ENCODE data around the gene ZIC5.
A peak's percentile ranks its signal among the peaks of the same experiment; 100 is the strongest.

ZIC5 gene

GRCh38 chr13:99916366-99917103 lies 55.0 kb downstream of the ZIC5 start:
- Histone ChIP-seq H3K4me3 (ENCODE audit: insufficient read depth, low read length, poor library complexity, severe bottlenecking) (no peak overlapping the region), H3K36me3 (ENCODE audit: low read length) (no peaks in the 10 kb centered on the region), H3K9me3 (ENCODE audit: insufficient read depth, low read length) (no peaks in the 10 kb centered on the region), H3K27me3 (ENCODE audit: low read length) (no peaks in the 10 kb centered on the region), H2AFZ (ENCODE audit: low read depth, low read length, severe bottlenecking) (no peak overlapping the region), H3K79me2 (ENCODE audit: insufficient read depth, low read length) (no peaks in the 10 kb centered on the region), H3F3A (ENCODE audit: insufficient read depth) (no peaks in the 10 kb centered on the region), H3K9ac (ENCODE audit: low read length) (no peak overlapping the region), H3K27ac (ENCODE audit: low read depth, low read length) (no peak overlapping the region), H4K20me1 (ENCODE audit: low read depth, low read length) (no peaks in the 10 kb centered on the region), H3K4me2 (ENCODE audit: low read depth, low read length, poor library complexity, severe bottlenecking) (no peak overlapping the region), H3K9me2 (replicated peaks; ENCODE audit: insufficient read depth, low read length) (no peaks in the 10 kb centered on the region)
- TF ChIP-seq CTCF (IDR thresholded peaks at IDR 0.05; ENCODE audit: insufficient read depth, low read length, poor library complexity, severe bottlenecking) (peak; percentile 89), EZH2phosphoT487 (conservative IDR thresholded peaks at IDR 0.05; ENCODE audit: low read length) (no peak)

- Histone ChIP-seq H3K27me3 (ENCODE audit: low read length) (no peaks in the 10 kb centered on the region), H2AFZ (ENCODE audit: low read depth, low read length, severe bottlenecking) (no peak overlapping the region), H3K79me2 (ENCODE audit: insufficient read depth, low read length) (no peaks in the 10 kb centered on the region), H3K9me2 (replicated peaks; ENCODE audit: insufficient read depth, low read length) (no peaks in the 10 kb centered on the region), H3K4me3 (ENCODE audit: insufficient read depth, low read length, poor library complexity, severe bottlenecking) (no peak overlapping the region), H3F3A (ENCODE audit: insufficient read depth) (no peaks in the 10 kb centered on the region), H3K36me3 (ENCODE audit: low read length) (no peaks in the 10 kb centered on the region), H4K20me1 (ENCODE audit: low read depth, low read length) (no peaks in the 10 kb centered on the region), H3K27ac (ENCODE audit: low read depth, low read length) (no peak overlapping the region), H3K9ac (ENCODE audit: low read length) (no peak overlapping the region), H3K4me2 (ENCODE audit: low read depth, low read length, poor library complexity, severe bottlenecking) (no peak overlapping the region), H3K9me3 (ENCODE audit: insufficient read depth, low read length) (no peaks in the 10 kb centered on the region)
- TF ChIP-seq CTCF (IDR thresholded peaks at IDR 0.05; ENCODE audit: insufficient read depth, low read length, poor library complexity, severe bottlenecking) (no peak), EZH2phosphoT487 (conservative IDR thresholded peaks at IDR 0.05; ENCODE audit: low read length) (no peak)
Measured at GRCh38 chr13:99913167-99913566, 58.4 kb downstream of the ZIC5 start.
